SU-DHL-6 (cell line): ENCODE data around the gene CACNA1B.

ENCODE experiments used
- H2AFZ ChIP-seq: fragments of 200-600 bp; sonication (generic); 2 replicates; pipeline ENCODE4 v1.6.1; 2014; ENCODE audit warnings: low read depth, mild to moderate bottlenecking, moderate library complexity, mixed read lengths, antibody characterized with exemption, low read length; ENCODE audit not compliant: severe bottlenecking
- H3F3A ChIP-seq: fragments of 200-600 bp; shearing (Covaris generic); 2 replicates; pipeline ENCODE4 v1.6.0; 2016; ENCODE audit warnings: antibody characterized with exemption, mild to moderate bottlenecking; ENCODE audit not compliant: insufficient read depth
- H3K27ac ChIP-seq: fragments of 200-600 bp; sonication (generic); 2 replicates; pipeline ENCODE4 v1.5.1; 2016; ENCODE audit warnings: low read depth, mild to moderate bottlenecking, low read length, moderate library complexity, mixed read lengths
- H3K27me3 ChIP-seq: fragments of 200-600 bp; sonication (generic), shearing (Covaris generic); 2 replicates; pipeline ENCODE4 v1.6.0; 2014; ENCODE audit warnings: mild to moderate bottlenecking, low read length
- H3K36me3 ChIP-seq: fragments of 200-600 bp; sonication (generic); 2 replicates; pipeline ENCODE4 v1.6.1; 2014; ENCODE audit warnings: mild to moderate bottlenecking, low read length, mixed read lengths
- H3K4me2 ChIP-seq: fragments of 300-600, 200-600 bp; shearing (Covaris generic), sonication (generic); 2 replicates; pipeline ENCODE4 v1.6.0; 2014; ENCODE audit warnings: low read length, low read depth, mild to moderate bottlenecking; ENCODE audit not compliant: poor library complexity, severe bottlenecking
- H3K4me3 ChIP-seq: fragments of 200-600 bp; sonication (generic); 2 replicates; pipeline ENCODE4 v1.5.1; 2014; ENCODE audit warnings: antibody characterized with exemption, low read length, mild to moderate bottlenecking, mixed read lengths; ENCODE audit not compliant: insufficient read depth, poor library complexity, severe bottlenecking
- H3K79me2 ChIP-seq: fragments of 200-600 bp; sonication (generic); 2 replicates; pipeline ENCODE4 v1.6.1; 2014; ENCODE audit warnings: mild to moderate bottlenecking, low read length, moderate library complexity; ENCODE audit not compliant: insufficient read depth
- H3K9ac ChIP-seq: fragments of 200-600 bp; sonication (generic); 2 replicates; pipeline ENCODE4 v1.7.0; 2014; ENCODE audit warnings: mild to moderate bottlenecking, low read length
- H3K9me2 ChIP-seq: fragments of 200-600 bp; sonication (generic); replicated peaks from 2 replicates; pipeline ENCODE4 v1.6.1; 2014; ENCODE audit warnings: low read length; ENCODE audit not compliant: insufficient read depth
- H3K9me3 ChIP-seq: fragments of 200-600 bp; sonication (generic); 2 replicates; pipeline ENCODE4 v1.6.1; 2014; ENCODE audit warnings: low read length, mixed read lengths; ENCODE audit not compliant: insufficient read depth
- H4K20me1 ChIP-seq: fragments of 200-600 bp; sonication (generic); 2 replicates; pipeline ENCODE4 v1.6.1; 2014; ENCODE audit warnings: low read depth, mild to moderate bottlenecking, antibody characterized with exemption, low read length, moderate library complexity, mixed read lengths
- EZH2phosphoT487 ChIP-seq: fragments of 200-600 bp; sonication (generic), shearing (Covaris generic); conservative IDR thresholded peaks from 2 replicates; pipeline ENCODE4 v1.6.1; 2018; ENCODE audit warnings: mild to moderate bottlenecking, antibody characterized with exemption, low read length, moderate library complexity, mixed read lengths
- TF ChIP-seq, protein P1 (sequence below): fragments of 200-600 bp; sonication (generic); IDR thresholded peaks from one replicate; pipeline ENCODE4 v1.5.1; 2017; ENCODE audit warnings: antibody characterized with exemption, mild to moderate bottlenecking, low read length, moderate library complexity; ENCODE audit not compliant: insufficient read depth, poor library complexity, severe bottlenecking

Gene CACNA1B

DNA sequence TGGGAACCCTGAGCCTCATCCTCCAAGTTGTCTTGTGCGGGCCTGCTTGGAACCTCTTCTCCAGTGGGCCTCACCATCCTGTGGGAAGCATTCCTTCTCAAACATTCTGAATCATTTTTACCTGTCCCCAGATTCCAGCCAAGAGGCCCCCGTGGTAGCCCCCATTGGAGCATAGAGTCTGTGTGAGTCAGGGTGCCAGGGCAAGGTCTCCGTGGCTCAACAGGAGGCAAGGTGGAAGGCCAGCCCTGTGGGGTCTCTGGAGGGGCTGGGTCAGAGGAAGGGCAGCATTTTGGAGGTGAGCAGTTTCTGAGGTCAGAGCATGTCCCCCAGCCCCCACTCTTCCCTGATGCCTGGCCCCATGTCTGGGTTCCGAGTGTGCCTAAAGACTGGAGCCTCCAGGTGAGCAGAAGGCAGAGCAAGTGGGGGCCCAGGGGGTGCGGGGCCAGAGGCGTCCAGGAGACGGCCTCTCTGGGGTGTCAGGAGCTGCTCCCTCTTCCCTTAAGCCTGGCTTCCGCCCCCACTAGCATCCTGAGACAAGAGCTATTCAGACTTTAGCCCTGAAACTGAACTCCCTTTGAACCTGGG, 2.1 kb downstream of the CACNA1B start:
- TF ChIP-seq EZH2phosphoT487: no peak
- TF ChIP-seq, protein P1, sequence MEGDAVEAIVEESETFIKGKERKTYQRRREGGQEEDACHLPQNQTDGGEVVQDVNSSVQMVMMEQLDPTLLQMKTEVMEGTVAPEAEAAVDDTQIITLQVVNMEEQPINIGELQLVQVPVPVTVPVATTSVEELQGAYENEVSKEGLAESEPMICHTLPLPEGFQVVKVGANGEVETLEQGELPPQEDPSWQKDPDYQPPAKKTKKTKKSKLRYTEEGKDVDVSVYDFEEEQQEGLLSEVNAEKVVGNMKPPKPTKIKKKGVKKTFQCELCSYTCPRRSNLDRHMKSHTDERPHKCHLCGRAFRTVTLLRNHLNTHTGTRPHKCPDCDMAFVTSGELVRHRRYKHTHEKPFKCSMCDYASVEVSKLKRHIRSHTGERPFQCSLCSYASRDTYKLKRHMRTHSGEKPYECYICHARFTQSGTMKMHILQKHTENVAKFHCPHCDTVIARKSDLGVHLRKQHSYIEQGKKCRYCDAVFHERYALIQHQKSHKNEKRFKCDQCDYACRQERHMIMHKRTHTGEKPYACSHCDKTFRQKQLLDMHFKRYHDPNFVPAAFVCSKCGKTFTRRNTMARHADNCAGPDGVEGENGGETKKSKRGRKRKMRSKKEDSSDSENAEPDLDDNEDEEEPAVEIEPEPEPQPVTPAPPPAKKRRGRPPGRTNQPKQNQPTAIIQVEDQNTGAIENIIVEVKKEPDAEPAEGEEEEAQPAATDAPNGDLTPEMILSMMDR: no peak
- Histone ChIP-seq H3K9me2 (no peaks in the 10 kb centered on the region), H3K9me3 (no peaks in the 10 kb centered on the region), H3K4me2 (no peak overlapping the region), H2AFZ (no peak overlapping the region), H3K27ac (no peak overlapping the region), H3K36me3 (no peaks in the 10 kb centered on the region), H4K20me1 (no peaks in the 10 kb centered on the region), H3K9ac (no peak overlapping the region), H3F3A (no peaks in the 10 kb centered on the region), H3K27me3 (no peaks in the 10 kb centered on the region), H3K4me3 (no peak overlapping the region), H3K79me2 (no peaks in the 10 kb centered on the region)

DNA sequence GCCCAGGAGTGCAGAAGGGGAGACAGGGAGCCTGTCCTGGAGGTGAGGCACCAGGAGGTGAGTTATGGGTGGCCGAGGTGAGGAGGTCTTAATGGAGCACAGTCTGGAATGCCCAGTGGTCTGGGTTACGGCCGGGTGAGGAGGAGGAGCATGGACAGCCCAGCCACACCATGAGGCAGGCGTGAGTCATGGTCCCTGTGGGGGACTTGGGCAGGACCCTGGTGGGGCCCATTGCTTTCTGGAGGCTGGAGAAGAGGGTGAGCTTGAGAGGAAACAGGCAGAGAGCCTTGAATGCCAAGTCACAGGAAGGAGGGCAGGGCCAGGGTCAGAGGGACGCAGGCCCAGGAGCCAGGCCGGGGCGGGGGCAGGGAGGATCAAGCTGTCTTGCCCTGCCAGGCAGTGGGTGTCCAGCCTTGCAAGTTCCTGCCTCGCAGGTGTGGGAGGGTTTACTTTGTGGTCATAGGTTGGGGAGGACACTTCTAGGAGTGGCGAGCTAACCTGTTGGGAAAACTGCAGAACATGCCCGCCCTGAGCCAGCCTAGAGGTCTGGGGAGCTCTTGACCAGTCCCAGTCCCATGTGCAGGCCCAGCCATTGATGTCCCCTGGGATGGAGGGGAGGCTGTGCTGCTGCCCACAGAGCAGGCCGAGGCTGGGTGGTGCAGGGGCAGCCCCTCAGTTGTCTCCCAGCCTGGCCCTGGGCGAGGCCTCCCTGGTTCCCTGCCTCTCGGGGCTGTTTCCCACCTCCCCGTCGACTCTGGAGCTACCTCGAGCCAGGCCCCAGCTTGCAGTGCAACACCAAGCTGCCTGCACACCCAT, 2.8 kb downstream of the CACNA1B start:
- Histone ChIP-seq H3K4me3 (no peak overlapping the region), H3K27me3 (no peaks in the 10 kb centered on the region), H3K9ac (no peak overlapping the region), H3K36me3 (no peaks in the 10 kb centered on the region), H3K79me2 (no peaks in the 10 kb centered on the region), H4K20me1 (no peaks in the 10 kb centered on the region), H3K9me2 (no peaks in the 10 kb centered on the region), H2AFZ (no peak overlapping the region), H3K27ac (no peak overlapping the region), H3K4me2 (no peak overlapping the region), H3K9me3 (no peaks in the 10 kb centered on the region), H3F3A (no peaks in the 10 kb centered on the region)
- TF ChIP-seq EZH2phosphoT487: no peak
- TF ChIP-seq, protein P1: no peak

DNA sequence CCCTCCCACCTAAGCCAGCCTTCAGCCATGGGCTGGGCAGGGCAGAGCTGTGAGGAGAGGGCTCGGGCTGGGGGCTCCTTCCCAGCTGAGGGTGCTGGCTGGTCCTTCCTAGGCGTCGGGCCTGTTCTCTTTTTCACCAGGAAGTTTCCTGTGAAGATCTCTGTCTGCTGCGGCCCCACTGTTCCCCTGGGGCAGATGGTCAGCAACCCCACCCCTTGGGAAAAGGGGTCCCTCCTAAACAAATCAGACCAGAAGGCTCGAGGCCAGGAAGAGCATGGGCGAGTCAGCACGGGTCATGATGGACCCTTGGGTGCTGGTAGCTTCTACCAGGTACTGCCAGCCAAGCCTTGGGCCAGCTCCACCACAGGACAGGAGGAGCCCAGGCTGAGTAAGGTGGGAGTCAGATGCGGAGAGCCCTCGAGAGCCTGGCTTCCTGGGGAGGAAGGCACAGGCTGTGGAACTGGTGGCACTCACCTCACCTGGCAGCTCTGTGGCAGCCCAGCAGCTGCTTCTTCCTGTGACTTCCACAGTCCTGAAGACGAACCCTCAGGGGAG, 3.5 kb downstream of the CACNA1B start:
- Histone ChIP-seq H2AFZ (no peak overlapping the region), H3K27ac (no peak overlapping the region), H3K4me3 (no peak overlapping the region)

More for the DNA sequence above, 3.5 kb downstream of the CACNA1B start:
- Histone ChIP-seq H3K9me2 (no peaks in the 10 kb centered on the region), H3F3A (no peaks in the 10 kb centered on the region), H3K9me3 (no peaks in the 10 kb centered on the region), H3K36me3 (no peaks in the 10 kb centered on the region), H3K79me2 (no peaks in the 10 kb centered on the region), H3K4me2 (no peak overlapping the region), H4K20me1 (no peaks in the 10 kb centered on the region), H3K9ac (no peak overlapping the region), H3K27me3 (no peaks in the 10 kb centered on the region)
- TF ChIP-seq EZH2phosphoT487: no peak
- TF ChIP-seq, protein P1: no peak
